Sigmoid colon (tissue), 4 donors: Measurements from ENCODE around the gene ERP44.

Experiments
- EP300 ChIP-seq, 4 donors: sonication (generic); formaldehyde crosslinking; IDR thresholded peaks; one replicate each; pipeline ENCODE4 v1.6.1; 2017; ENCODE audit warnings: antibody characterized with exemption in 4 of 4
- POLR2A ChIP-seq, 2 donors: fragments of 450-650 bp; IDR thresholded peaks; one replicate each; pipeline ENCODE4 v1.6.1; 2016; ENCODE audit warnings: antibody characterized with exemption in 2 of 2, mild to moderate bottlenecking in 2 of 2, moderate library complexity in 2 of 2
- POLR2AphosphoS5 ChIP-seq, 4 donors: sonication (generic); formaldehyde crosslinking; IDR thresholded peaks; one replicate each; pipeline ENCODE4 v1.6.1; 2017; ENCODE audit warnings: antibody characterized with exemption in 4 of 4
- TF ChIP-seq, protein P1 (sequence below), 4 experiments: fragments of 450-650 bp in 3 of 4; fragments of 200-600 bp in 1 of 4; IDR thresholded peaks; one replicate each; pipeline ENCODE4 v1.5.1; 2016 to 2019; ENCODE audit warnings: antibody characterized with exemption in 4 of 4, mild to moderate bottlenecking in 3 of 4, moderate library complexity in 2 of 4

DNA sequence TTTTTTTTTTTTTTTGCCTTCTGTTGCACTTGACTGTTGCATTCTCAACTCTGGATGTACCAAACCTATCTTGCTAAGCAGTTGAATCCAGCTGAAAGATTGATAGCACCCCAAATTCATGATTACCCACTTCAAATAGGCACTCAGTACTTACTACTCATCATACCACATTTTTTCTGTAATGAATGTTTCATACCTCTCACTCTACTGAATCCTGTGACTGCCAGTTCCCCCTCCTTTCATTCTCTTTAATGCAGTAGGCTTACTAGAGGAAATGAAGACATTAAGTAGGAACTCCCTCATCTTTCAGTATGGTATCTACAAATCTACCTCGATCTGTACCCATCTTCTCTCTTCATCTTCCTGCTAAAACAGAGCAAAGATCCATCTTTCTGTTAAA lies 7.1 kb upstream of the ERP44 start:
- TF ChIP-seq, protein P1, sequence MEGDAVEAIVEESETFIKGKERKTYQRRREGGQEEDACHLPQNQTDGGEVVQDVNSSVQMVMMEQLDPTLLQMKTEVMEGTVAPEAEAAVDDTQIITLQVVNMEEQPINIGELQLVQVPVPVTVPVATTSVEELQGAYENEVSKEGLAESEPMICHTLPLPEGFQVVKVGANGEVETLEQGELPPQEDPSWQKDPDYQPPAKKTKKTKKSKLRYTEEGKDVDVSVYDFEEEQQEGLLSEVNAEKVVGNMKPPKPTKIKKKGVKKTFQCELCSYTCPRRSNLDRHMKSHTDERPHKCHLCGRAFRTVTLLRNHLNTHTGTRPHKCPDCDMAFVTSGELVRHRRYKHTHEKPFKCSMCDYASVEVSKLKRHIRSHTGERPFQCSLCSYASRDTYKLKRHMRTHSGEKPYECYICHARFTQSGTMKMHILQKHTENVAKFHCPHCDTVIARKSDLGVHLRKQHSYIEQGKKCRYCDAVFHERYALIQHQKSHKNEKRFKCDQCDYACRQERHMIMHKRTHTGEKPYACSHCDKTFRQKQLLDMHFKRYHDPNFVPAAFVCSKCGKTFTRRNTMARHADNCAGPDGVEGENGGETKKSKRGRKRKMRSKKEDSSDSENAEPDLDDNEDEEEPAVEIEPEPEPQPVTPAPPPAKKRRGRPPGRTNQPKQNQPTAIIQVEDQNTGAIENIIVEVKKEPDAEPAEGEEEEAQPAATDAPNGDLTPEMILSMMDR (IDR thresholded peaks at IDR 0.05) = no peak
- TF ChIP-seq POLR2AphosphoS5 (IDR thresholded peaks at IDR 0.05) (no peak), POLR2A (IDR thresholded peaks at IDR 0.05) (no peak), EP300 (IDR thresholded peaks at IDR 0.05) (no peak)
